Measurements from ENCODE around the gene RCAN3.
"Not testable (repeated sequence)": the region's sequence is repeated elsewhere in the genome, so short reads cannot be mapped to it uniquely, and the experiment has no call there.

The RCAN3 gene

GRCh38 chr1:24484199-24484598 is 18.4 kb upstream of the RCAN3 start:
- H3K27ac ChIP-seq, result no peak overlapping the region
- TF ChIP-seq CTCF (IDR thresholded peaks at IDR 0.05) (no peak), ZFX (IDR thresholded peaks at IDR 0.05; ENCODE audit: borderline replicate concordance) (no peak)

GRCh38 chr1:24486331-24487065 is 16.1 kb upstream of the RCAN3 start:
- no peak overlapping the region for H3K27ac ChIP-seq
- TF ChIP-seq ZFX (IDR thresholded peaks at IDR 0.05; ENCODE audit: borderline replicate concordance) (no peak), CTCF (IDR thresholded peaks at IDR 0.05) (no peak)

GRCh38 chr1:24487455-24487854 is 15.2 kb upstream of the RCAN3 start:
- H3K27ac ChIP-seq, result no peak overlapping the region
- TF ChIP-seq ZFX (IDR thresholded peaks at IDR 0.05; ENCODE audit: borderline replicate concordance) (no peak), CTCF (IDR thresholded peaks at IDR 0.05) (no peak)

GRCh38 chr1:24488159-24488558 is 14.5 kb upstream of the RCAN3 start:
- H3K27ac ChIP-seq, result not testable (repeated sequence)

- no peak overlapping the region for H3K27ac ChIP-seq
- TF ChIP-seq CTCF (IDR thresholded peaks at IDR 0.05), result no peak
- TF ChIP-seq ZFX (IDR thresholded peaks at IDR 0.05; ENCODE audit: borderline replicate concordance), result no peak
Measured at GRCh38 chr1:24489674-24490073, 13.0 kb upstream of the RCAN3 start.

- H3K27ac ChIP-seq, result no peak overlapping the region
- no peak for TF ChIP-seq ZFX (IDR thresholded peaks at IDR 0.05; ENCODE audit: borderline replicate concordance)
- TF ChIP-seq CTCF (IDR thresholded peaks at IDR 0.05), result no peak
Measured at GRCh38 chr1:24490101-24490781, 12.4 kb upstream of the RCAN3 start.

GRCh38 chr1:24491577-24492360 is 10.9 kb upstream of the RCAN3 start:
- no peak overlapping the region for H3K27ac ChIP-seq
- no peak for TF ChIP-seq ZFX (IDR thresholded peaks at IDR 0.05; ENCODE audit: borderline replicate concordance)
- TF ChIP-seq CTCF (IDR thresholded peaks at IDR 0.05), result no peak

GRCh38 chr1:24492935-24493334 is 9.7 kb upstream of the RCAN3 start:
- not testable (repeated sequence) for H3K27ac ChIP-seq

Measured in 22Rv1 (cell line).